Neuronal stem cell (in vitro differentiated cells): ENCODE data around the gene AIP.

Experiments used
- DNase-seq: peaks from one replicate; pipeline ENCODE4 v3.0.0-alpha.2; 2013; ENCODE audit warnings: low spot score
- H2AFZ ChIP-seq: one replicate; pipeline ENCODE4 v1.6.1; 2013; ENCODE audit warnings: mild to moderate bottlenecking, low read length, inconsistent platforms
- H2AK5ac ChIP-seq: 2 replicates; pipeline ENCODE4 v1.6.1; 2013; ENCODE audit warnings: low read depth, mild to moderate bottlenecking, inconsistent platforms, low read length, moderate library complexity, mixed read lengths
- H2BK120ac ChIP-seq: 2 replicates; pipeline ENCODE4 v1.6.1; 2013; ENCODE audit warnings: low read depth, mild to moderate bottlenecking, inconsistent platforms, low read length, moderate library complexity, mixed read lengths
- H2BK12ac ChIP-seq: one replicate; pipeline ENCODE4 v1.6.1; 2013; ENCODE audit warnings: low read length, inconsistent platforms
- H2BK15ac ChIP-seq: 2 replicates; pipeline ENCODE4 v1.6.1; 2013; ENCODE audit warnings: mild to moderate bottlenecking, low read length, inconsistent platforms, mixed read lengths
- H2BK5ac ChIP-seq: one replicate; pipeline ENCODE4 v1.6.1; 2013; ENCODE audit warnings: inconsistent platforms, mild to moderate bottlenecking, low read length, moderate library complexity
- H3K14ac ChIP-seq: one replicate; pipeline ENCODE4 v1.6.1; 2013; ENCODE audit warnings: low read length, inconsistent platforms
- H3K18ac ChIP-seq: 2 replicates; pipeline ENCODE4 v1.6.1; 2013; ENCODE audit warnings: low read length, inconsistent platforms
- H3K23ac ChIP-seq: 2 replicates; pipeline ENCODE4 v1.6.1; 2013; ENCODE audit warnings: low read depth, mild to moderate bottlenecking, mixed read lengths, low read length, inconsistent platforms; ENCODE audit not compliant: poor library complexity
- H3K27ac ChIP-seq: replicated peaks from 3 replicates; pipeline ENCODE4 v1.5.1; 2013; ENCODE audit warnings: low read length, inconsistent platforms
- H3K27me3 ChIP-seq, 3 experiments: 2 replicates each; pipeline ENCODE4 v1.6.1; 2013; ENCODE audit warnings: low read length in 3 of 3, mild to moderate bottlenecking in 2 of 3, inconsistent platforms in 1 of 3, low read depth in 1 of 3, mixed read lengths in 1 of 3, moderate library complexity in 1 of 3; ENCODE audit not compliant: control insufficient read depth in 3 of 3, insufficient read depth in 3 of 3
- H3K36me3 ChIP-seq, 2 donors: replicated peaks in 1 of 2; 2 replicates each; pipeline ENCODE4 v1.6.1; 2013; ENCODE audit warnings: low read length in 2 of 2; ENCODE audit not compliant: control insufficient read depth in 2 of 2, insufficient read depth in 2 of 2
- H3K4ac ChIP-seq: 2 replicates; pipeline ENCODE4 v1.6.1; 2013; ENCODE audit warnings: inconsistent platforms, mild to moderate bottlenecking, low read length, moderate library complexity
- H3K4me1 ChIP-seq, 2 donors: 1 replicate in 1 of 2; 2 replicates in 1 of 2; pipeline ENCODE4 v1.6.1; 2013; ENCODE audit warnings: low read length in 2 of 2, low read depth in 1 of 2; ENCODE audit not compliant: control insufficient read depth in 2 of 2, insufficient read depth in 1 of 2
- H3K4me2 ChIP-seq: one replicate; pipeline ENCODE4 v1.6.1; 2013; ENCODE audit warnings: mild to moderate bottlenecking, low read length, inconsistent platforms; ENCODE audit not compliant: insufficient read depth, poor library complexity, severe bottlenecking
- H3K4me3 ChIP-seq, 2 donors: 2 replicates each; pipeline ENCODE4 v1.5.1; 2013; ENCODE audit warnings: low read length in 2 of 2, mild to moderate bottlenecking in 2 of 2, inconsistent platforms in 1 of 2, moderate library complexity in 1 of 2
- H3K79me1 ChIP-seq: one replicate; pipeline ENCODE4 v1.6.1; 2013; ENCODE audit warnings: low read depth, mild to moderate bottlenecking, inconsistent platforms, low read length, moderate library complexity
- H3K9ac ChIP-seq: one replicate; pipeline ENCODE4 v1.6.1; 2013; ENCODE audit warnings: mild to moderate bottlenecking, low read depth, low read length, inconsistent platforms; ENCODE audit not compliant: poor library complexity
- H3K9me3 ChIP-seq, 2 donors: replicated peaks in 1 of 2; 2 replicates each; pipeline versions ENCODE3 to v1.6.1; 2013; ENCODE audit warnings: low read length in 2 of 2, mild to moderate bottlenecking in 2 of 2, inconsistent platforms in 1 of 2, low read depth in 1 of 2, mixed read lengths in 1 of 2, moderate library complexity in 1 of 2; ENCODE audit not compliant: control insufficient read depth in 2 of 2, insufficient read depth in 1 of 2
- H4K8ac ChIP-seq: one replicate; pipeline ENCODE4 v1.6.1; 2013; ENCODE audit warnings: low read depth, mild to moderate bottlenecking, inconsistent platforms, low read length, moderate library complexity
- H4K91ac ChIP-seq: one replicate; pipeline ENCODE4 v1.6.1; 2013; ENCODE audit warnings: low read length, low read depth, mild to moderate bottlenecking, inconsistent platforms; ENCODE audit not compliant: poor library complexity
- WGBS, 2 donors: extraction: QIAGEN DNeasy Blood & Tissue Kit; methylation state at CpG; one replicate each; pipeline ENCODE4 v1.1.7; 2013; ENCODE audit warnings: missing lambda C conversion rate in 2 of 2, mixed read lengths in 1 of 2; ENCODE audit not compliant: insufficient read length in 2 of 2, insufficient replicate concordance in 1 of 2; ENCODE audit errors: extremely low coverage in 2 of 2; 5-methylcytosine and 5-hydroxymethylcytosine counted together

Gene AIP

GRCh38 chr11:67522844-67523555, 40.2 kb downstream of the AIP start, which contains the start of gene CABP2:
TSS of gene CABP2 (minus strand) at chr11:67523446. CDS start at chr11:67523326, 120 bp downstream.
- H3K27me3 ChIP-seq = peaks cover 0 to 11% (median 0%) of the 10 kb centered on the region in 3 experiments
- peak within 1 kb of the TSS; percentile 84 for H2AK5ac ChIP-seq
- peaks cover 0 to 2% of the 10 kb centered on the region in 2 donors for H3K36me3 ChIP-seq
- peaks cover 2 to 10% of the 10 kb centered on the region in 2 donors for H3K4me1 ChIP-seq
- peak within 1 kb of the TSS; percentile 71 for H3K14ac ChIP-seq
- peak within 1 kb of the TSS; percentile 16 for H2BK120ac ChIP-seq
- no peak within 1 kb of the TSS for H2BK5ac ChIP-seq
- DNase-seq = no peak
- peak within 1 kb of the TSS; percentile 75 for H2BK12ac ChIP-seq
- peak within 1 kb of the TSS; percentile 89 for H2BK15ac ChIP-seq
- peak within 1 kb of the TSS; percentile 73 for H3K23ac ChIP-seq
- H3K79me1 ChIP-seq = no peaks in the 10 kb centered on the region
- no peak within 1 kb of the TSS for H4K91ac ChIP-seq
- H3K4me2 ChIP-seq = no peak within 1 kb of the TSS
- no peak within 1 kb of the TSS for H3K4me3 ChIP-seq
- peak within 1 kb of the TSS; percentile 38 for H3K18ac ChIP-seq
- no peak within 1 kb of the TSS for H3K27ac ChIP-seq
- H3K4ac ChIP-seq = no peak within 1 kb of the TSS
- no peak within 1 kb of the TSS for H4K8ac ChIP-seq
- H2AFZ ChIP-seq = peak within 1 kb of the TSS; percentile 68
- WGBS, 2 donors = no CpG with 5 or more reads among the region's 23 CpGs
- H3K9ac ChIP-seq = peak within 1 kb of the TSS; percentile 44
- peaks cover 0 to 1% of the 10 kb centered on the region in 2 donors for H3K9me3 ChIP-seq

GRCh38 chr11:67523556-67524479, 41.0 kb downstream of the AIP start:
- WGBS, 2 donors = no CpG with 5 or more reads among the region's 25 CpGs

GRCh38 chr11:67524480-67524808, 41.6 kb downstream of the AIP start:
- Histone ChIP-seq H2AK5ac (peak overlapping the region; percentile 84), H3K18ac (peak overlapping the region; percentile 76), H3K9ac (peak overlapping the region; percentile 21), H2AFZ (peak overlapping the region; percentile 68), H3K14ac (no peak overlapping the region), H3K4me2 (no peak overlapping the region), H2BK120ac (no peak overlapping the region), H2BK5ac (no peak overlapping the region), H3K27me3 (peaks cover 0 to 4% (median 0%) of the 10 kb centered on the region in 3 experiments), H4K91ac (no peak overlapping the region), H3K27ac (no peak overlapping the region), H4K8ac (no peak overlapping the region), H3K4me1 (peaks cover 2 to 10% of the 10 kb centered on the region in 2 donors), H2BK12ac (no peak overlapping the region), H3K4me3 (no peak overlapping the region), H3K23ac (no peak overlapping the region), H3K4ac (no peak overlapping the region), H3K9me3 (peaks cover 0 to 1% of the 10 kb centered on the region in 2 donors), H2BK15ac (peak overlapping the region; percentile 85), H3K79me1 (no peaks in the 10 kb centered on the region), H3K36me3 (peaks cover 0 to 2% of the 10 kb centered on the region in 2 donors)
- WGBS, 2 donors = no CpG with 5 or more reads among the region's 9 CpGs
- DNase-seq = no peak

More at GRCh38 chr11:67523556-67524479, 41.0 kb downstream of the AIP start:
- peak overlapping the region; percentile 73 for H3K23ac ChIP-seq
- H3K4ac ChIP-seq = no peak overlapping the region
- no peak overlapping the region for H2BK120ac ChIP-seq
- H3K9ac ChIP-seq = peak overlapping the region; percentile 12
- H3K27ac ChIP-seq = no peak overlapping the region
- H2AK5ac ChIP-seq = peak overlapping the region; percentile 84
- peak overlapping the region; percentile 68 for H2AFZ ChIP-seq
- peak overlapping the region; percentile 85 for H2BK15ac ChIP-seq
- no peak overlapping the region for H3K4me3 ChIP-seq
- DNase-seq = no peak
- H2BK5ac ChIP-seq = no peak overlapping the region
- H3K4me2 ChIP-seq = no peak overlapping the region
- no peak overlapping the region for H4K91ac ChIP-seq
- H3K36me3 ChIP-seq = peaks cover 0 to 2% of the 10 kb centered on the region in 2 donors
- peaks cover 0 to 1% of the 10 kb centered on the region in 2 donors for H3K9me3 ChIP-seq
- peak overlapping the region; percentile 27 for H3K18ac ChIP-seq
- H3K27me3 ChIP-seq = peaks cover 0 to 7% (median 0%) of the 10 kb centered on the region in 3 experiments
- no peak overlapping the region for H4K8ac ChIP-seq
- no peak overlapping the region for H3K14ac ChIP-seq
- no peaks in the 10 kb centered on the region for H3K79me1 ChIP-seq
- peaks cover 2 to 10% of the 10 kb centered on the region in 2 donors for H3K4me1 ChIP-seq
- H2BK12ac ChIP-seq = no peak overlapping the region
